NB4 (cell line): Measurements from ENCODE around the gene MRPS18C.

Experiments
- CTCF ChIP-seq: IDR thresholded peaks from one replicate; pipeline ENCODE4 v1.5.1; 2012; ENCODE audit warnings: low read depth, low read length
- MYC ChIP-seq: IDR thresholded peaks from 2 replicates; pipeline ENCODE4 v1.6.1; 2011; ENCODE audit warnings: low read depth, low read length
- POLR2A ChIP-seq: IDR thresholded peaks from 2 replicates; pipeline ENCODE4 v1.6.1; 2011; ENCODE audit warnings: mild to moderate bottlenecking; ENCODE audit not compliant: insufficient read length; ENCODE audit errors: extremely low read depth

GRCh38 chr4:83438719-83439118 lies 17.1 kb upstream of the MRPS18C start:
- TF ChIP-seq CTCF = no peak
- TF ChIP-seq POLR2A = no peak
- TF ChIP-seq MYC = no peak
